PC-9 (cell line): ENCODE results near the gene CDC42.

ENCODE experiments used
- CTCF ChIP-seq: fragments of 200-600 bp; sonication (generic); conservative IDR thresholded peaks from 2 replicates; pipeline ENCODE4 v1.6.1; 2017; ENCODE audit warnings: mixed run types, antibody characterized with exemption, mild to moderate bottlenecking, moderate library complexity
- EZH2 ChIP-seq: fragments of 200-600 bp; sonication (generic); IDR thresholded peaks from 2 replicates; pipeline ENCODE4 v1.8.0; 2017; ENCODE audit warnings: antibody characterized with exemption, low read depth

- TF ChIP-seq CTCF (no peak), EZH2 (no peak)
Measured at GRCh38 chr1:22118291-22118992, 65.9 kb downstream of the CDC42 start.
